ENCODE measurements around the gene POLR2I. TPM values are rescaled to one million over a fixed set of nuclear protein-coding genes. Genes with fewer than 3 reads are reported as not detected.

Gene POLR2I
- polyA plus RNA-seq, 1 of the 3 experiments (the other 2 are of a cell fraction), result 140 TPM

GRCh38 chr19:36140304-36141038, 25.8 kb upstream of the POLR2I start:
- WGBS (ENCODE audit: low lambda C conversion rate), result 2% methylated on average over 24 of the region's 31 CpGs
- TF ChIP-seq MAX (IDR thresholded peaks at IDR 0.05; ENCODE audit: low read depth) (peak; percentile 29), SMC3 (IDR thresholded peaks at IDR 0.05; ENCODE audit: low read depth, low read length) (no peak), USF1 (IDR thresholded peaks at IDR 0.05; ENCODE audit: borderline replicate concordance, low read depth) (no peak), GABPA (IDR thresholded peaks at IDR 0.05; ENCODE audit: low read depth) (peak; percentile 59), NFIC (IDR thresholded peaks at IDR 0.05; ENCODE audit: borderline replicate concordance) (no peak), YY1 (IDR thresholded peaks at IDR 0.05; ENCODE audit: low read depth) (0 out of 2 replicates have a peak, but pooled peaks have one; percentile 2), ZBTB33 (IDR thresholded peaks at IDR 0.05; ENCODE audit: borderline replicate concordance, low read depth) (no peak), USF2 (IDR thresholded peaks at IDR 0.05; ENCODE audit: borderline replicate concordance, low read depth, low read length) (no peak), RCOR1 (IDR thresholded peaks at IDR 0.05; ENCODE audit: low read length) (no peak), EZH2phosphoT487 (IDR thresholded peaks at IDR 0.05; ENCODE audit: borderline replicate concordance, low read depth) (no peak), FOSL2 (IDR thresholded peaks at IDR 0.05; ENCODE audit: borderline replicate concordance, low read depth) (no peak), REST (IDR thresholded peaks at IDR 0.05; ENCODE audit: low read depth, low read length) (no peak), NRF1 (IDR thresholded peaks at IDR 0.05; ENCODE audit: low read depth, low read length) (no peak), FOXM1 (IDR thresholded peaks at IDR 0.05; ENCODE audit: low read depth) (no peak), CHD2 (IDR thresholded peaks at IDR 0.05; ENCODE audit: low read length, partially characterized antibody) (no peak), ELF1 (IDR thresholded peaks at IDR 0.05) (no peak), RFX5 (IDR thresholded peaks at IDR 0.05; ENCODE audit: low read length) (no peak), FOXJ3 (CRISPR knock-in tag; IDR thresholded peaks at IDR 0.05) (no peak), JUND (IDR thresholded peaks at IDR 0.05) (no peak)
- Histone ChIP-seq H4K20me1 (ENCODE audit: insufficient read depth) (peaks cover 23% of the 10 kb centered on the region), H3K4me3 (ENCODE audit: low read depth in 2 of 2, low read length in 1 of 2) (peak overlapping the region; percentile 80 to 90), H3K79me2 (ENCODE audit: insufficient read depth) (peaks cover 36% of the 10 kb centered on the region), H3K4me2 (peak overlapping the region; percentile 89), H3K9me2 (no peaks in the 10 kb centered on the region), H3K27me3 (ENCODE audit: insufficient read depth) (no peaks in the 10 kb centered on the region), H3K9me3 (no peaks in the 10 kb centered on the region), H3K36me3 (replicated peaks in 1 of 2; ENCODE audit: control insufficient read depth in 1 of 2, insufficient read depth in 2 of 2, low read length in 1 of 2) (peaks cover 23 to 33% of the 10 kb centered on the region in 2 experiments), H3F3A (replicated peaks; ENCODE audit: insufficient read depth) (peaks cover 19% of the 10 kb centered on the region), H3K9ac (peak overlapping the region; percentile 97), H3K27ac (ENCODE audit: low read depth in 2 of 2, low read length in 1 of 2) (peak overlapping the region; percentile 82 to 93), H2AFZ (ENCODE audit: low read depth) (no peak overlapping the region), H3K4me1 (ENCODE audit: control insufficient read depth in 1 of 2, insufficient read depth in 2 of 2, low read depth in 1 of 2, low read length in 1 of 2) (peaks cover 14% of the 10 kb centered on the region in 2 experiments; a peak in 3 of 4 replicates)
- ChIA-PET POLR2A (interaction anchor here (1.2 kb wide), 2 partner anchors 13 to 25 kb away, joined by 3 read pairs; partner anchors contain the start of gene TBCB), CTCF (interaction anchor here (1.0 kb wide), 1 partner anchor 12 kb away, joined by 4 read pairs; no protein-coding TSS in a partner anchor)
- DNase-seq, result peak; percentile 88

Data from SK-N-SH (cell line).